Embryonic facial prominence (tissue), 1 donor: ENCODE results near the gene ACACA.
"Not testable (repeated sequence)": the region's sequence is repeated elsewhere in the genome, so short reads cannot be mapped to it uniquely, and the experiment has no call there.

Experiments
- DNase-seq: peaks from one replicate; pipeline ENCODE4 v3.0.0-alpha.2; 2016; ENCODE audit errors: extremely low spot score

The ACACA gene

GRCh38 chr17:37177254-37177870 is 229.3 kb downstream of the ACACA start:
- DNase-seq = no peak

- DNase-seq = no peak
Measured at GRCh38 chr17:37176723-37177122, 229.9 kb downstream of the ACACA start.

GRCh38 chr17:37174205-37174604 is 232.4 kb downstream of the ACACA start:
- DNase-seq = no peak

GRCh38 chr17:37170881-37171425 is 235.7 kb downstream of the ACACA start:
- no peak for DNase-seq

GRCh38 chr17:37168731-37169353 is 237.8 kb downstream of the ACACA start:
- no peak for DNase-seq

- DNase-seq = no peak
Measured at GRCh38 chr17:37167756-37168155, 238.9 kb downstream of the ACACA start.

GRCh38 chr17:37164057-37164456 is 242.6 kb downstream of the ACACA start:
- no peak for DNase-seq

- DNase-seq = no peak
Measured at GRCh38 chr17:37162800-37163199, 243.8 kb downstream of the ACACA start.

GRCh38 chr17:37160944-37161343 is 245.7 kb downstream of the ACACA start:
- no peak for DNase-seq

- no peak for DNase-seq
Measured at GRCh38 chr17:37158290-37158689, 248.3 kb downstream of the ACACA start.

- no peak for DNase-seq
Measured at GRCh38 chr17:37148156-37148555, 258.5 kb downstream of the ACACA start.

GRCh38 chr17:37147301-37147812 is 259.3 kb downstream of the ACACA start:
- no peak for DNase-seq

- DNase-seq = no peak
Measured at GRCh38 chr17:37146086-37147064, 260.3 kb downstream of the ACACA start.

GRCh38 chr17:37144075-37144701 is 262.4 kb downstream of the ACACA start:
- no peak for DNase-seq

GRCh38 chr17:37143558-37143957 is 263.1 kb downstream of the ACACA start:
- not testable (repeated sequence) for DNase-seq

- no peak for DNase-seq
Measured at GRCh38 chr17:37142294-37142896, 264.2 kb downstream of the ACACA start.

GRCh38 chr17:37138571-37139120 is 268.0 kb downstream of the ACACA start:
- no peak for DNase-seq

GRCh38 chr17:37137906-37138514 is 268.6 kb downstream of the ACACA start:
- DNase-seq = no peak

GRCh38 chr17:37137070-37137610 is 269.5 kb downstream of the ACACA start:
- DNase-seq = no peak

GRCh38 chr17:37135576-37135975 is 271.1 kb downstream of the ACACA start:
- no peak for DNase-seq
